HUES48 (cell line): Measurements from ENCODE around the gene DESI1.
A peak's percentile ranks its signal among the peaks of the same experiment; 100 is the strongest.
"Not testable (repeated sequence)": the region's sequence is repeated elsewhere in the genome, so short reads cannot be mapped to it uniquely, and the experiment has no call there.

Source experiments
- H3K27ac ChIP-seq: one replicate; pipeline ENCODE4 v1.7.0; 2013; ENCODE audit warnings: low read depth, low read length, inconsistent platforms
- H3K27me3 ChIP-seq: 2 replicates; pipeline ENCODE4 v1.6.1; 2013; ENCODE audit warnings: mild to moderate bottlenecking, low read length; ENCODE audit not compliant: control insufficient read depth, insufficient read depth
- H3K36me3 ChIP-seq: 2 replicates; pipeline ENCODE4 v1.6.1; 2013; ENCODE audit warnings: low read length; ENCODE audit not compliant: control insufficient read depth, insufficient read depth
- H3K4me1 ChIP-seq: 2 replicates; pipeline ENCODE4 v1.6.1; 2013; ENCODE audit warnings: mild to moderate bottlenecking, low read length; ENCODE audit not compliant: control insufficient read depth, insufficient read depth
- H3K4me3 ChIP-seq: 2 replicates; pipeline ENCODE4 v1.5.1; 2013; ENCODE audit warnings: mild to moderate bottlenecking, low read depth, low read length
- H3K9ac ChIP-seq: 2 replicates; pipeline ENCODE4 v1.6.1; 2013; ENCODE audit warnings: mild to moderate bottlenecking, low read depth, low read length, moderate library complexity
- H3K9me3 ChIP-seq: 2 replicates; pipeline ENCODE4 v1.6.1; 2013; ENCODE audit warnings: low read length; ENCODE audit not compliant: control insufficient read depth, insufficient read depth

The DESI1 gene

DNA sequence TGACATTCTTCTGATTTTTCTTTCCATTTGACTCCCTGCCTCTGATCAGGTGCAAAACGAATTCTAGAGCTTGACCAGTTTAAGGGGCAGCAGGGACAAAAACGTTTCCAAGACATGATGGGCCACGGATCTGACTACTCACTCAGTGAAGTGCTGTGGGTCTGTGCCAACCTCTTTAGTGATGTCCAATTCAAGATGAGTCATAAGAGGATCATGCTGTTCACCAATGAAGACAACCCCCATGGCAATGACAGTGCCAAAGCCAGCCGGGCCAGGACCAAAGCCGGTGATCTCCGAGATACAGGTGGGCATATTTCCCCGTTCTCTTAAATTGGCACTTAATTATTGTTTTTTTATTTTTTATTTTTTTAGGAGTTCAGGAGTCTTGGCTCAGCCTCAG, 15.6 kb upstream of the DESI1 start:
- Histone ChIP-seq H3K27me3 (no peaks in the 10 kb centered on the region), H3K9ac (no peak overlapping the region), H3K4me1 (no peaks in the 10 kb centered on the region), H3K4me3 (no peak overlapping the region), H3K27ac (no peak overlapping the region), H3K9me3 (no peaks in the 10 kb centered on the region), H3K36me3 (peaks cover 91% of the 10 kb centered on the region)

DNA sequence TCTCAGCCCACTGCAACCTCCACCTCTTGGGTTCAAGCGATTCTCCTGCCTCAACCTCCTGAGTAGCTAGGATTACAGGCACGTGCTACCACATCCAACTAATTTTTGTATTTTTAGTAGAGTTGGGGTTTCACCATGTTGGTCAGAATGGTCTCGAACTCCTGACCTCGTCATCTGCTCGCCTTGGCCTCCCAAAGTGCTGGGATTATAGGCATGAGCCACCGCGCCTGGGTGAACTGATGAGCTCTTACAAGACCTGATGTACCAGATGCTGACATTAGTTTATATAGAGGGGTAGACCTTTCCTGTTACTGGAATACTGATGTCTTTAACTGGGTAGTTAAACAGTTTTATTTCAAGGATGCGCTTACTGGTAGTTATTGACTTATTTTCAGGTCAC, 13.8 kb upstream of the DESI1 start:
- H3K4me3 ChIP-seq, H3K9ac ChIP-seq, H3K27me3 ChIP-seq, H3K4me1 ChIP-seq, H3K27ac ChIP-seq, H3K9me3 ChIP-seq: not testable (repeated sequence)
- H3K36me3 ChIP-seq: peaks cover 83% of the 10 kb centered on the region

GRCh38 chr22:41631615-41632014, 10.8 kb upstream of the DESI1 start:
- H3K27ac ChIP-seq, H3K27me3 ChIP-seq, H3K4me1 ChIP-seq, H3K9ac ChIP-seq, H3K4me3 ChIP-seq, H3K9me3 ChIP-seq: not testable (repeated sequence)
- H3K36me3 ChIP-seq: peaks cover 84% of the 10 kb centered on the region

DNA sequence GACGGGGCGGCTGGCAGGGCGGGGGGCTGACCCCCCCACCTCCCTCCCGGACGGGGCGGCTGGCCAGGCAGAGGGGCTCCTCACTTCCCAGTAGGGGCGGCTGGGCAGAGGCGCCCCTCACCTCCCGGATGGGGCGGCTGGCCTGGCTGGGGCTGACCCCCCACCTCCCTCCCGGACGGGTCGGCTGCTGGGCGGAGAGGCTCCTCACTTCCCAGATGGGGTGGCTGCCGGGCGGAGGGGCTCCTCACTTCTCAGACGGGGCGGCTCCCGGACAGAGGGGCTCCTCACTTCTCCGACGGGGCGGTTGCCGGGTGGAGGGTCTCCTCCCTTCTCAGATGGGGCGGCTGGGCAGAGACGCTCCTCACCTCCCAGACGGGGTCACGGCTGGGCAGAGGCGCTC, 10.3 kb upstream of the DESI1 start:
- not testable (repeated sequence) for H3K9ac ChIP-seq, H3K27me3 ChIP-seq, H3K4me1 ChIP-seq, H3K9me3 ChIP-seq, H3K4me3 ChIP-seq, H3K27ac ChIP-seq
- peaks cover 84% of the 10 kb centered on the region for H3K36me3 ChIP-seq

DNA sequence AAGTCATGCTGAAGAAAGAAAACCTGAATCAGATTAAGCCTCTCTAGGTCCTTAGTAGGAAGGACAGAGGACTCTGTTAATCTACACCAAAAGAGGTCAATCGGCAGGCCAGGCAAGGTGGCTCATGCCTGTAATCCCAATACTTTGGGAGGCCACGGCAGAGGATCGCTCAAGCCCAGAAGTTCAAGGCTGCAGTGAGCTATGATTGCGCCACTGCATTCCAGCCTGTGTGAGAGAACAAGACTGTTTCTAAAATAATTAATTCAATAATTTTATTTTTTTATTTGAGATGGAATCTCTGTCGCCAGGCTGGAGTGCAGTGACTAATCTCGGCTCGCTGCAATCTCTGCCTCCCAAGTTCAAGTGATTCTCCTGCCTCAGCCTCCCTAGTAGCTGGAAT, 4.7 kb upstream of the DESI1 start:
- H3K36me3 ChIP-seq: peaks cover 80% of the 10 kb centered on the region

DNA sequence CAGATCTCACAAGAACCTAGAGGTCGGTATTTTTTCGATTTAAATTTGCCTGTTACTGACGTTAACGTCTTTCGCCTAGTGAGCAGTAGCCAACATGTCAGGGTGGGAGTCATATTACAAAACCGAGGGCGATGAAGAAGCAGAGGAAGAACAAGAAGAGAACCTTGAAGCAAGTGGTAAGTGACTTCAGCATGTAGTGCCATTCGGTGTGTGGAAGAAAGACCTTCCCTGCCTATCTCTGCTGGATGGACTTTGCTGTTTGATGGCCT, 1.0 kb upstream of the DESI1 start:
- no peaks in the 10 kb centered on the region for H3K9me3 ChIP-seq
- H3K4me1 ChIP-seq: peaks cover 11% of the 10 kb centered on the region
- peak overlapping the region; percentile 99 for H3K27ac ChIP-seq
- H3K36me3 ChIP-seq: peaks cover 44% of the 10 kb centered on the region
- H3K4me3 ChIP-seq: peak overlapping the region; percentile 94
- peak overlapping the region; percentile 98 for H3K9ac ChIP-seq
- H3K27me3 ChIP-seq: no peaks in the 10 kb centered on the region

More for the DNA sequence above, 4.7 kb upstream of the DESI1 start:
- Histone ChIP-seq H3K4me1 (peaks cover 4% of the 10 kb centered on the region; the same call in 1 of the 2 replicates), H3K9me3 (peaks cover 6% of the 10 kb centered on the region), H3K9ac (no peak overlapping the region), H3K4me3 (no peak overlapping the region), H3K27ac (no peak overlapping the region), H3K27me3 (no peaks in the 10 kb centered on the region)

DNA sequence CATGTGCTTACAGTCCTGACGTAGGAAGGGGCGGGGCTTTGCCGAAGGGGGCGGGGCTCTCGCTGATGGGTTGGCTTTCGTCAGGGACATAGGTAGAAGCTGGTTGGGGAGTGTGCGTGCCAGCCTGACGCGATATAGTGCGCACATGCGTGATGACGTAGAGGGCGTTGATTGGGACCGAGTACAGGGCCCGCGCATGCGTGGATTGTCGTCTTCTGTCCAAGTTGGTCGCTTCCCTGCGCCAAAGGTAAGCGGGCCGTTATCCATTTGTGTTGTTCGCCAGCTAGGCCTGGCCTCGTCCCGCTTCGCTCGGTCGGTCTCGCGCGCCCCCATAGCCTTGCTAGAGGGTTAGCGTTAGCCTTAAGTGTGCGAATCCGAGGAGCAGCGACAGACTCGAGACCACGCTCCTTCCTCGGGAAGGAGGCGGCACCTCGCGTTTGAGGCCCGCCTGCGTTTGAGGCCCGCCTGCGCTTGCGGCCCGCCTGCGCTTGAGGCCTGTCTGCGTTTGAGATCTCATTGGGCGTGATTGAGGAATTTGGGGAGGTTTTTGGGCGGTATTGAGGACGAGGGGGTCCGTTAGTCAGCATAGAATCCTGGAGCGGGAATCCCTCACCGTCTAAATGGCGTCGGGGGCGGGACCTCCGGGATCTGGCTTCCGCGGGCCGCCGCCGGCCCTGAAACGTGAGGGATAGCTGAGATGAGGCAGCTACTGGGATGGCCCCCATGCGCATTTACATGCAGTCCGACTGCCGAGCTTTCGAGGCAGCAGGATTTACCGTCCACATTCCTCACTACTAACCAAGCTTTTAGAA, 462 bp upstream of the DESI1 start, which contains the start of gene XRCC6:
XRCC6 (plus strand) TSS at position 197 of the 812 bp plus-strand sequence. CDS start 710 bp downstream, outside the sequence.
- Histone ChIP-seq H3K36me3 (peaks cover 38% of the 10 kb centered on the region), H3K9ac (peak within 1 kb of the TSS; percentile 98), H3K4me1 (peaks cover 11% of the 10 kb centered on the region), H3K27me3 (no peaks in the 10 kb centered on the region), H3K9me3 (no peaks in the 10 kb centered on the region), H3K27ac (peak within 1 kb of the TSS; percentile 99), H3K4me3 (peak within 1 kb of the TSS; percentile 94)

DNA sequence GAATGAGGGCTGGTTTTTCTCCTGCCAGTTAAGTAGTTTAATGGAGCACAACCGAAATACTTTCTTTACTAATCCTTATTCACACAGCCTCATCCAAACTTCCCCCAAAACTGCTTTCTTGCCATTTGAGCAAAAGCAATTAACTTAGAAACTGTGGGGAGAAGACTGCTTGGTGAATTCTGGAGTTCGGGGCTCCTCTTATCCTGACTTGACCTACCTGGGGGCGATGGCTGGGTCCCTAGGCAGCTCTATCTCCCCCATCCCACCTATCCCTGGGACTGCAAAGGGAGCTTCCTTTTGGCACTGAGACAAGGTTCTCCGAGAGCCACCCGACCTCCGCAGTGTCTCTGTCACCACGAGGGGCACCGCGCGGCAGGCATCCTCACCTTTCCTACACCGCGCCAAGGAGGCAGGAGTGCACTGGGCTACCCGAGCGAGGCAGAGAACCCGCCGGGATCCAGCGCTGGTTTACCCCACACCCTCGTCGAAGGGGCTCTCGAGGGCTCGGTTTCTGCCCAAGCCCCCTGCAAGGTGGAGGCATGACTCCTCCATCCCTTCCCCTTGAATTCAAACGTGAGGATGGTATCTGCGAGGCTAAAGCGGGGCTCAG, 759 bp downstream of the DESI1 start:
- H3K27me3 ChIP-seq: no peaks in the 10 kb centered on the region
- H3K9ac ChIP-seq: peak overlapping the region; percentile 75
- H3K4me1 ChIP-seq: peaks cover 11% of the 10 kb centered on the region
- peak overlapping the region; percentile 94 for H3K4me3 ChIP-seq
- peak overlapping the region; percentile 88 for H3K27ac ChIP-seq
- peaks cover 26% of the 10 kb centered on the region for H3K36me3 ChIP-seq
- no peaks in the 10 kb centered on the region for H3K9me3 ChIP-seq

GRCh38 chr22:41613456-41613855, 7.4 kb downstream of the DESI1 start:
- Histone ChIP-seq H3K27me3 (no peaks in the 10 kb centered on the region), H3K27ac (no peak overlapping the region), H3K9ac (no peak overlapping the region), H3K36me3 (no peaks in the 10 kb centered on the region), H3K9me3 (no peaks in the 10 kb centered on the region), H3K4me3 (no peak overlapping the region), H3K4me1 (no peaks in the 10 kb centered on the region)

- no peaks in the 10 kb centered on the region; the same call in 1 of the 2 replicates for H3K36me3 ChIP-seq
- H3K4me1 ChIP-seq: no peaks in the 10 kb centered on the region
- H3K27me3 ChIP-seq: no peaks in the 10 kb centered on the region
- H3K9me3 ChIP-seq: no peaks in the 10 kb centered on the region
- no peak overlapping the region for H3K4me3 ChIP-seq
- H3K9ac ChIP-seq: no peak overlapping the region
- H3K27ac ChIP-seq: no peak overlapping the region
Measured at GRCh38 chr22:41612603-41613306, 8.1 kb downstream of the DESI1 start.

DNA sequence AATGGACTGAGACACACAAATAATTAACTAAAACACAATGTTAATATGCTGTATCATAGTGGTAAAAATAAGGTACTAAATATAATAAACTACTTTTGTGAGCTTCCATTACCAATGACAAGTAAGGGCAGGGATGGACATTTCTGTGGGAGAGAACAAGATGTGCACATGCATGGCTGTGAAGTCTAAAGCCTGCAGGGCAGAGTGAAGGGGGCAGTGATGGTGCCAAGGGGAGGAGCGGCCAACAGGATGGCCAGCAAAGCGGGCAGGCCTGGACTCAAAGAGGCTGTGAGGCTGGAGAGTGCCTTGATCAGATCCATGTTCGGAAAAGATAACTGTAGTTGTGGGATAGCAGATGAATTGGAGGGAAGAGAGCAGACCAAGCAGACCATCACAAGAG, 12.5 kb downstream of the DESI1 start:
- H3K36me3 ChIP-seq: peaks cover 39% of the 10 kb centered on the region
- H3K27me3 ChIP-seq: no peaks in the 10 kb centered on the region
- H3K4me1 ChIP-seq: no peaks in the 10 kb centered on the region
- H3K9ac ChIP-seq: no peak overlapping the region
- no peak overlapping the region for H3K4me3 ChIP-seq
- no peaks in the 10 kb centered on the region for H3K9me3 ChIP-seq
- H3K27ac ChIP-seq: no peak overlapping the region
